Astrocyte of the spinal cord (primary cell): ENCODE results near the gene STXBP5.

Source experiments
- DNase-seq: peaks from one replicate; pipeline ENCODE4 v3.0.0; 2011; ENCODE audit warnings: low read depth, low spot score
- H3K4me3 ChIP-seq: 2 replicates; pipeline ENCODE4 v1.5.1; 2011; ENCODE audit warnings: low read depth, mild to moderate bottlenecking, low read length, moderate library complexity
- CTCF ChIP-seq: IDR thresholded peaks from 2 replicates; pipeline ENCODE4 v1.5.1; 2012; ENCODE audit warnings: low read depth, mild to moderate bottlenecking, low read length, inconsistent platforms
- in situ Hi-C: cut with HindIII; loops from 2 replicates; pipeline ENCODE4 v1.10.0; 2017; ENCODE audit warnings: low sequenced_read_pairs

The STXBP5 gene

GRCh38 chr6:147341486-147341885, 137.3 kb downstream of the STXBP5 start:
- DNase-seq: no peak
- in situ Hi-C loops: no loop called here
- no peak for TF ChIP-seq CTCF
- H3K4me3 ChIP-seq: no peak overlapping the region

GRCh38 chr6:147345902-147346301, 141.7 kb downstream of the STXBP5 start:
- in situ Hi-C loops: no loop called here
- no peak overlapping the region for H3K4me3 ChIP-seq
- no peak for TF ChIP-seq CTCF
- no peak for DNase-seq

- in situ Hi-C loops: no loop called here
- H3K4me3 ChIP-seq: no peak overlapping the region
- no peak for TF ChIP-seq CTCF
- no peak for DNase-seq
Measured at GRCh38 chr6:147347179-147347881, 143.1 kb downstream of the STXBP5 start.

GRCh38 chr6:147347882-147348575, 143.8 kb downstream of the STXBP5 start:
- no peak for DNase-seq
- in situ Hi-C loops: no loop called here
- no peak overlapping the region for H3K4me3 ChIP-seq
- no peak for TF ChIP-seq CTCF

- DNase-seq: no peak
- H3K4me3 ChIP-seq: no peak overlapping the region
- in situ Hi-C loops: no loop called here
- TF ChIP-seq CTCF: no peak
Measured at GRCh38 chr6:147361311-147361981, 157.2 kb downstream of the STXBP5 start.

GRCh38 chr6:147366290-147366689, 162.1 kb downstream of the STXBP5 start:
- no peak overlapping the region for H3K4me3 ChIP-seq
- in situ Hi-C loops: no loop called here
- TF ChIP-seq CTCF: no peak
- DNase-seq: no peak
